Central memory CD4-positive, alpha-beta T cell (primary cell): Measurements from ENCODE around the gene LEKR1.
"Not testable (repeated sequence)": the region's sequence is repeated elsewhere in the genome, so short reads cannot be mapped to it uniquely, and the experiment has no call there.

Experiments used
- DNase-seq: peaks from one replicate; pipeline ENCODE4 v3.0.0; 2022

Gene LEKR1

DNA sequence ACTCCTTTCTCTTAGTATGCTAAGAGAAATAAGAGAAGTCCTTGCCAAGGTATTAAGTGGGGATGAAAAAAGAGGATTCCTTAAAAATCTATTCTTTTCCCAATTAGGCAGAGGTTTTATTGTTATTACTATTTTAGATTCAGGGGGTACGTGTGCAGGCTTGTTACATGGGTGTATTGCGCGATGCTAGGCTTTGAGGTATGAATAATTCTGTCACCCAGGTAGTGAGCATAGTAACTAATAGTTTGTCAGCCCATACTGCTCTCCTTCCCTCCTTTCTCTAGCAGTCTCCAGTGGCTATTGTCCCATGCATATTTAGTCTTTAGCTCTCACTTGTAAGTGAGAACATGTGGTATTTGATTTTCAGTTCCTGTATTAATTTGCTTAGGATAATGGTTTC is 83.9 kb downstream of the LEKR1 start:
- no peak for DNase-seq

- DNase-seq = not testable (repeated sequence)
These were observed 84.7 kb downstream of the LEKR1 start for GRCh38 chr3:156910831-156911230.

DNA sequence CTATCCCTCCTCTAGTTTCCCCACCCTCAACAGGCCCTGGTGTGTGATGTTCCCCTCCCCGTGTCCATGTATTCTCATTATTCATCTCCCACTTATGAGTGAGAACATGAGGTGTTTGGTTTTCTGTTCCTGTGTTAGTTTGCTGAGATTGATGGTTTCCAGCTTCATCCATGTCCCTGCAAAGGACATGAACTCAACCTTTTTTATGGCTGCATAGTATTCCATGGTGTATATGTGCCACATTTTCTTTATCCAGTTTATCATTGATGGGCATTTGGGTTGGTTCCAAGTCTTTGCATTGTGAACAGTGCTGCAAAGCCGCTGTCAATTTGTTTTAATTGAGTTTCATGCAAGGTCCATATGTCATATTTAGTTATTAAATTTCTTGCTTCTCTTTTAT is 88.1 kb downstream of the LEKR1 start:
- DNase-seq = not testable (repeated sequence)

GRCh38 chr3:156915372-156915771 is 89.2 kb downstream of the LEKR1 start:
- DNase-seq = no peak

GRCh38 chr3:156918746-156919145 is 92.6 kb downstream of the LEKR1 start:
- DNase-seq = no peak

DNA sequence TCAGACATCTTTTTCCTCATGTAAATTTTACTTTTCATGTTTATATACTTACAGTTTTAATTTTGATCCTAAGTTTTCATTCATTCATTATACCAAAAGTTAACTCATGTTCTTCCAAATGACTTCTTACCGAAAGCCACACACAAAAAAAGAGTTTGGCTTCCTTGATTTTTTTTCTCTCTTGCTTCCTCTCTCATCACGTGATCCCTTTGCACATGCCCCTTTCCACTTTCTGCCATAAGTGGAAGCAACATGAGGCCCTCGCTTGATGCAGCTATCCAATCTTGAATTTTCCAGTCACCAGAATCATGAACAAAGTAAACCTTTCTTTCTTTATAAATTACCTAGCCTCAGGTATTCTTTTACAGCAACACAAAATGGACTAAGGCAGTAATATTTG is 93.7 kb downstream of the LEKR1 start:
- no peak for DNase-seq

GRCh38 chr3:156920399-156920798 is 94.2 kb downstream of the LEKR1 start:
- no peak for DNase-seq

GRCh38 chr3:156923349-156923748 is 97.2 kb downstream of the LEKR1 start:
- DNase-seq = no peak

DNA sequence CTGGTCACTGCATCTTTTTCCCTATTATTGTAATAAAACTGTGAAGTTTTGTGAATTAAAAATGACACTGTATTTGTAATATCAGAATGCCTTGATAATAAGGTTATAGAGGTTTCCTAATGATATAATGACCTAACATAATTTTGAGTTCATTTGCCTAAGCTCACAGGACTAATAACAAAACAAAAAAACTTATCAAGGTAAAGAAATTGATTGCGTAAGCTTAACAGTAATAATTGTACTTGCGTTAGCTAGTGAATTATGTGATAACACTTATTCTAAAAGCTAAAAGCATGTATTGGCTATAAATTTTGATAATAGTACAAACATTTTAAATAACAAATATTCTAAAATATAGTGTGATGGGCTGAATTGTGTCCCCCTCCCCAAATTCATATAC is 112.6 kb downstream of the LEKR1 start:
- DNase-seq = no peak

DNA sequence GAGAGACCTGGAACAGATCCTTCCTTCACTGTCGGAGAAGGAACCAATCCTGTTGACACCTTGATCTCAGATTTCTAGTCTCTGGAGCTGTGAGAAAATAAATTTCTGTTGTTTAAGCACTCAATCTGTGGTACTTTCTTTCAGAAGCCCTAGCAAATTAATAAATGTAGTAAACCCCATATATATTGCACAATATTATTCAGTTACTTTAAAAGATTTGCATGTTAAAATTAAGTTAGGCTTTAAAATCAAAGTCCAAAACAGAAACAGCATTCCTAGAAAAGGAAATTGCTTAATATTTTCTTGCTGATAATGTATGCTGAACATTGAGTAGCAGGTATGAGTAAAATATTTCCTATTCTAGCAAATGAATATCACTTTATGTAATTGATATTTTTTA is 113.2 kb downstream of the LEKR1 start:
- no peak for DNase-seq

DNA sequence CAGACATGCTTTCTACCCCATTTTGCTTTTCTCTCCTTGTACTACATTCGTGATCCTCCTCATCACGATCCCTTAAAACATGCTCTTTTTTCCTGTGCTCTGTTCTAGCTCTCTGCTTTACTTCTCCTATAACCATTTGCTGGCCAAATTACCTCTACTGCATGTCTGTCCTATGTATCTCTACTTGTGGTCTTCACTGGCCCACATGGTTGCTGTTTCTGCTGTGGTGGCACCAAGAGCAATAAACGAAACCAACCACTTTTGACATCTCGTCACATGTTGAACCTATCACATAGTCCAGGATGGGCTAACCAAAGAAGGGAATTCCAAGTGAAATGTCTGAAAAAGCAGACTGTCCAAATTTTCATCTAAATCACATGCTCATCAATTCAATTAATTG is 115.2 kb downstream of the LEKR1 start:
- DNase-seq = no peak

GRCh38 chr3:156948402-156949210 is 122.5 kb downstream of the LEKR1 start:
- DNase-seq = no peak

- no peak for DNase-seq
These were observed 125.9 kb downstream of the LEKR1 start for GRCh38 chr3:156952011-156952410.

GRCh38 chr3:156957715-156958114 is 131.6 kb downstream of the LEKR1 start:
- no peak for DNase-seq

- DNase-seq = no peak
These were observed 136.9 kb downstream of the LEKR1 start for GRCh38 chr3:156963096-156963495.

GRCh38 chr3:156964577-156964976 is 138.4 kb downstream of the LEKR1 start:
- DNase-seq = no peak

DNA sequence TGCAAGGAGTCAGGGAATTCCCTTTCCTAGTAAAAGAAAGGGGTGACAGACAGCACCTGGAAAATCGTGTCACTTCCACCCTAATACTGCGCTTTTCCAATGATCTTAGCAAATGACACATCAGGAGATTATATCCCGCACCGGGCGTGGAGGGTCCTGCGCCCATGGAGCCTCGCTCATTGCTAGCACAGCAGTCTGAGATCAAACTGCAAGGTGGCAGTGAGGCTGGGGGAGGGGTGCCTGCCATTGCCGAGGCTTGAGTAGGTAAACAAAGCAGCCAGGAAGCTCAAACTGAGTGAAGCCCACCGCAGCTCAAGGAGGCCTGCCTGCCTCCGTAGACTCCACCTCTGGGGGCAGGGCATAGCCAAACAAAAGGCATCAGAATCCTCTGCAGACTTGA is 140.2 kb downstream of the LEKR1 start:
- DNase-seq = not testable (repeated sequence)

GRCh38 chr3:156973954-156974353 is 147.8 kb downstream of the LEKR1 start:
- no peak for DNase-seq

DNA sequence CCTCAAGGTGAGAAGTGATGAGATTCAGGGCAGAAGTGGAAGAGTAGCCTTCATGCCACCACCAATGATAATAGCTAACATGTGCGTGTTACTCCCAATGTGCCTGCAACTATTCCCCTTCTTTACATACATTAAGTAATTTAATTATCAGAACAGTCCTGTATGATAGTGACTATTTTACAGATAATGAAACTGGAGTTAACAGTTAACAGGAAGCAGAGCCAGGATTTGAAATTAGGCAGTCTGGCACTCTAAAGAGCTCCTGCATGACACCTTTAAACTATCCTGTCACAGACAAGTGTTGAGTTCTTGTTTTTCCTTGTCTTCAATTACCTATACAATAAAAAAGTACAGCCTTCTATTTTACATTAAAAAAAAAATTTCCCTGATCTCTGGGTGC is 148.8 kb downstream of the LEKR1 start:
- no peak for DNase-seq

- DNase-seq = no peak
These were observed 149.6 kb downstream of the LEKR1 start for GRCh38 chr3:156975721-156976120.

DNA sequence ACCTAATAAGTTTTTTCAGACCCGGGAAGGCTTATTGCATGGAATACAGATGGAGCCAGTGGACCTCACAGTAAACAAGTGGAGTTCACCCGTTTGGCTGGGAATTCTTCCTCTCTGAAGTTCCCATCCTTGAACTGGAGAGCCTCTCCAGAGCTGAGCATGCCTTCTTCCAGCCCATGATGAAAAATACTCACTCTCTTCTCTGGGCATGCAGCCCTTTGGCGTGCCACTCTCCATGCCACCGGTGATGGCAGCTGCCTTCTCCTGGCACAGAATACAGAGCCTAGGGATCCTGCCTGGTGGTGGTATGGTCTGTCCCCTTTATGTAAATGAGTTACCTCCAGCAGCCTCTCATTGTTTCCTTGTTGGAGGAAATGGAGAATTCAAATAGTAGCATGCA is 150.8 kb downstream of the LEKR1 start:
- DNase-seq = no peak

DNA sequence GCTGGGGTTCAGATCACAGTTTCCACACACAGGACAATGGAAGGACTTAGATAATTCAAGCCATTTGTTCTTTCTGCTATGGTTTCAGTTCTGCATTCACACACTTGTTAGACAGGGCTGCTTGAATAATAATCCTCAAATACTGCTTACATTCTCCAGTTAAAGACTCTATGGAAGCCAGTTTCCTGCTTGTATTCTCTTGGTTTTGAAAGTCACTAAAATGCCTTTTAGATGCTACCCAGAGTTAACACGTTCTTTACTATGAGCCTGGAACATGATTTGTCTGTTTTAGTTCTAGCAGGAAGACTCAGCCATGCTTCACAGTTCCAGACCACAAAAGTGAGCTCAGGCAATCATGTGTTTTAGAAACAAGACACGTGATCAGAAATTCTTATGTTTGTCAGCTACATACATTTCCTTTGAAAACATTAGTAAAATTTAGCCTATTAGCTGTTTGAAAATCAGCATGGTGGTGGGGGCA is 152.4 kb downstream of the LEKR1 start:
- peak; percentile 1 for DNase-seq

- DNase-seq = no peak
These were observed 154.9 kb downstream of the LEKR1 start for GRCh38 chr3:156981005-156981404.

DNA sequence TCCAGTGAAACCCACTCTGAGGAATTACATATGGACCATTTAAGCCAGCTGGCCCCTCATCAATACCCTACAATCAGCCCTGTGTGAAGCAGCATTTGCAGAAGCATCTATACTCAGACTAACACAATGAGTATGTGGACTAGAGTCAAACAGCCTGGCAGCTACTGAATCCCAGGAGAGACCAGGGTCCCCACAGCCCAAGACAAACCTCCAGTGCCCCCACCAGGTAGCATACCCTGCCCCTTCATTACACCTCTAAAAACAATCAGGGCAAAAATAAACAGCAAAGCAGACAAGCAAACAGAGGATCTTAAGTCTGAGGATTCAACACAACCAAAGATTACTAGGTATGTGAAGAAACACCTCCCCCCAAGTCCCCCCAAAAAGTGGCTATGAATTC is 157.4 kb downstream of the LEKR1 start:
- DNase-seq = no peak

DNA sequence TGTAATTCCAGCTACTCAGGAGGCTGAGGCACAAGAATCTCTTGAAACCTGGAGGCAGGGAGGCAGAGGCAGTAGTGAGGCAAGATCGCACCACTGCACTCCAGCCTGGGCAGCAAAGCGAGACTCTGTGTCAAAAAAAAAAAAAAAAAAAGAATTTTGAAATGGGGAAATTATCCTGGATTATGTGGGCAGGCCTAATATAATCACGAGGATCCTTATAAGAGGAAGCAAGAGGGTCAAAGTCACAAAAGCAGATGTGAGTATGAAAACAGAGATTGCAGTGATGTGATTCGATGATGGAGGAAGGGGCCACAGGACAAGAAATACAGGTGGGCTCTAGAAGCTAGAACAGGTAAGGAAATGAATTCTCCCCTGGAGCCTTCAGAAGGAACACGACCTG is 159.6 kb downstream of the LEKR1 start:
- no peak for DNase-seq
